Neural progenitor cell (in vitro differentiated cells): ENCODE results near the gene KRTAP5-9. TPM values are rescaled to one million over a fixed set of nuclear protein-coding genes. Genes with fewer than 3 reads are reported as not detected.
"Not testable (repeated sequence)": the region's sequence is repeated elsewhere in the genome, so short reads cannot be mapped to it uniquely, and the experiment has no call there.

Source experiments
- DNase-seq: peaks from one replicate; pipeline ENCODE4 v3.0.0-alpha.2; 2016; ENCODE audit warnings: low spot score
- H2AFZ ChIP-seq: fragments of 200-600 bp; sonication (generic); replicated peaks from 2 replicates; pipeline ENCODE4 v1.6.1; 2016; ENCODE audit warnings: antibody characterized with exemption
- H3F3A ChIP-seq: fragments of 200-600 bp; sonication (generic); 2 replicates; pipeline ENCODE4 v1.6.1; 2016; ENCODE audit warnings: antibody characterized with exemption, low read depth
- H3K27ac ChIP-seq: fragments of 200-600 bp; sonication (generic); 2 replicates; pipeline ENCODE4 v1.5.1; 2016; ENCODE audit warnings: mild to moderate bottlenecking
- H3K27me3 ChIP-seq: fragments of 200-600 bp; sonication (generic); 2 replicates; pipeline ENCODE4 v1.6.1; 2016; ENCODE audit warnings: mild to moderate bottlenecking, moderate library complexity
- H3K36me3 ChIP-seq: fragments of 200-600 bp; sonication (generic); 2 replicates; pipeline ENCODE4 v1.5.1; 2016
- H3K4me1 ChIP-seq: fragments of 200-600 bp; sonication (generic); 2 replicates; pipeline ENCODE4 v1.6.1; 2016; ENCODE audit warnings: mixed run types
- H3K4me2 ChIP-seq: fragments of 200-600 bp; sonication (generic); 2 replicates; pipeline ENCODE4 v1.6.1; 2016
- H3K4me3 ChIP-seq: fragments of 200-600 bp; sonication (generic); 2 replicates; pipeline ENCODE4 v1.5.1; 2016
- H3K79me2 ChIP-seq: fragments of 200-600 bp; sonication (generic); 2 replicates; pipeline ENCODE4 v1.6.1; 2016; ENCODE audit warnings: low read depth
- H3K9ac ChIP-seq: fragments of 200-600 bp; sonication (generic); 2 replicates; pipeline ENCODE4 v1.6.1; 2016
- H3K9me3 ChIP-seq: fragments of 200-600 bp; sonication (generic); 2 replicates; pipeline ENCODE4 v1.5.1; 2016; ENCODE audit warnings: low read depth
- H4K20me1 ChIP-seq: fragments of 200-600 bp; sonication (generic); 2 replicates; pipeline ENCODE4 v1.6.1; 2016; ENCODE audit warnings: low read depth
- H3K27ac Mint-ChIP-seq: 3 replicates; pipeline ENCODE4 v1.8.0; 2021; ENCODE audit warnings: mixed read lengths
- H3K27me3 Mint-ChIP-seq: 2 replicates; pipeline ENCODE4 v1.8.0; 2022; ENCODE audit warnings: low read depth, mild to moderate bottlenecking, inconsistent platforms, moderate library complexity, mixed read lengths; ENCODE audit not compliant: insufficient read depth
- H3K36me3 Mint-ChIP-seq: 3 replicates; pipeline ENCODE4 v1.8.0; 2021; ENCODE audit warnings: mixed read lengths
- H3K4me1 Mint-ChIP-seq: 3 replicates; pipeline ENCODE4 v1.8.0; 2021; ENCODE audit warnings: mixed read lengths
- H3K4me3 Mint-ChIP-seq: 3 replicates; pipeline ENCODE4 v1.8.0; 2021; ENCODE audit warnings: mild to moderate bottlenecking, moderate library complexity, mixed read lengths
- H3K9me3 Mint-ChIP-seq: 3 replicates; pipeline ENCODE4 v1.8.0; 2020; ENCODE audit warnings: mixed read lengths
- CTCF ChIP-seq: fragments of 200-600 bp; sonication (generic); IDR thresholded peaks from 2 replicates; pipeline ENCODE4 v1.5.1; 2017; ENCODE audit warnings: antibody characterized with exemption, mild to moderate bottlenecking
- EZH2 ChIP-seq: fragments of 200-600 bp; sonication (generic); IDR thresholded peaks from 2 replicates; pipeline ENCODE4 v1.6.1; 2017; ENCODE audit warnings: antibody characterized with exemption, mild to moderate bottlenecking, moderate library complexity
- EZH2phosphoT487 ChIP-seq: fragments of 200-600 bp; sonication (generic); IDR thresholded peaks from 2 replicates; pipeline ENCODE4 v1.6.1; 2017; ENCODE audit warnings: antibody characterized with exemption
- total RNA-seq: library from RNA; depleted of rRNA; stranded (reverse); fragments of >200 nt; gene quantifications from 2 replicates; pipeline ENCODE4 v1.2.3, GENCODE V29; 2015; ENCODE audit warnings: low replicate concordance

KRTAP5-9 gene
- total RNA-seq, 1 donor from 2014 or later = not detected

DNA sequence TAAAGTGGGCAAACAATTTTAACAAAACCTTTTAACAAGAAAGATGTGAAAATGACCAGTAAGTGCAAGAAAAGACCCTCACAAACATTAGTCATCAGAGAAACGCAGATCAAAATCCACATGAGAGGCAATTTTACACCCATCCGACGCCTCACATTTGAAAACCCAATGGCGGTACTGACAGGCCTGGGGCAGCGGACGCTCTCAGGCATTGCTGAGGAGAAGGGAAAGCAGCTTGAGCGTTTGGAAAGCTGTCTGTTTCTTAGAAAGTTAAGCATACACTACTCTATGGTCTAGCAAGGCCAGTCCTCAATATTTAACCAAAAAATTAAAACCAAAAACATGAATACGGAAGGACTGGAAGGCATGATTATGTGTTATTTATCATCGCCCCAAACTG, 12.4 kb upstream of the KRTAP5-9 start:
- H3K27me3 ChIP-seq = no peaks in the 10 kb centered on the region
- Mint-ChIP-seq H3K9me3 (peaks cover 3% of the 10 kb centered on the region), H3K36me3 (no peaks in the 10 kb centered on the region), H3K4me3 (no peak overlapping the region), H3K4me1 (peaks cover 8% of the 10 kb centered on the region), H3K27me3 (peaks cover 10% of the 10 kb centered on the region), H3K27ac (no peak overlapping the region)
- TF ChIP-seq EZH2phosphoT487 (no peak), CTCF (no peak), EZH2 (no peak)
- H3K27ac ChIP-seq = no peak overlapping the region
- no peaks in the 10 kb centered on the region for H3K9me3 ChIP-seq
- no peak overlapping the region for H3K9ac ChIP-seq
- no peaks in the 10 kb centered on the region for H4K20me1 ChIP-seq
- no peak overlapping the region for H3K4me2 ChIP-seq
- no peaks in the 10 kb centered on the region for H3F3A ChIP-seq
- H3K4me3 ChIP-seq = no peak overlapping the region
- H3K36me3 ChIP-seq = no peaks in the 10 kb centered on the region
- no peaks in the 10 kb centered on the region for H3K4me1 ChIP-seq
- no peak for DNase-seq
- no peaks in the 10 kb centered on the region for H3K79me2 ChIP-seq
- no peak overlapping the region for H2AFZ ChIP-seq

DNA sequence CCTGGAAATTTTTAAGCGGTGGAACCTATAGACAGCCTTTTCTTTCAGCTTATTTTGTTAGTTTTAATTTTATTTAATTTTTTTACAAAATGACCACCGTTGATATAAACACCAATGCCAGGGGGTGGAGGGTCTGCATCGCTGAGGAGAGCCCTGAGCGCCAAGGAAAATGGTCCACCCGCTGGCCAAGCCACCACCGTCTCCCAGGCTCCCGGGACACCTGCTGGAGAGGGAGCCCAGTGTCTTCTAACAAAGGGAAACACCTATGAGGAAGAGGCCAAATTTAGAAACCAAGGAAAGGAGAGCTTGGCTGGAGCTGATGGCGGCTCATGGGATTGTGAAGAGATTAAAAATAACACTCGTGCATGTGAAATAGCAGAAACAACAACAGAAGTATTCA, 10.7 kb upstream of the KRTAP5-9 start:
- Mint-ChIP-seq H3K27ac (no peak overlapping the region), H3K4me3 (no peak overlapping the region), H3K36me3 (no peaks in the 10 kb centered on the region), H3K27me3 (peaks cover 9% of the 10 kb centered on the region), H3K4me1 (peaks cover 8% of the 10 kb centered on the region), H3K9me3 (peaks cover 5% of the 10 kb centered on the region)
- no peak overlapping the region for H3K4me3 ChIP-seq
- H3K27ac ChIP-seq = no peak overlapping the region
- H3F3A ChIP-seq = no peaks in the 10 kb centered on the region
- no peak overlapping the region for H3K4me2 ChIP-seq
- TF ChIP-seq EZH2 (no peak), EZH2phosphoT487 (no peak), CTCF (no peak)
- H4K20me1 ChIP-seq = no peaks in the 10 kb centered on the region
- no peaks in the 10 kb centered on the region for H3K4me1 ChIP-seq
- no peaks in the 10 kb centered on the region for H3K27me3 ChIP-seq
- H3K9ac ChIP-seq = no peak overlapping the region
- no peaks in the 10 kb centered on the region for H3K79me2 ChIP-seq
- no peak overlapping the region for H2AFZ ChIP-seq
- H3K36me3 ChIP-seq = no peaks in the 10 kb centered on the region
- H3K9me3 ChIP-seq = no peaks in the 10 kb centered on the region
- no peak for DNase-seq

- not testable (repeated sequence) for H3K9me3 Mint-ChIP-seq, H3K4me3 Mint-ChIP-seq, H3K9ac ChIP-seq, H4K20me1 ChIP-seq, H3K27ac ChIP-seq, H3K36me3 Mint-ChIP-seq, H3K79me2 ChIP-seq, H3K27me3 ChIP-seq, H3K4me1 ChIP-seq, H3K4me1 Mint-ChIP-seq, H3F3A ChIP-seq, H3K27me3 Mint-ChIP-seq, H3K27ac Mint-ChIP-seq, H3K4me3 ChIP-seq, H2AFZ ChIP-seq, DNase-seq, H3K4me2 ChIP-seq, H3K9me3 ChIP-seq, H3K36me3 ChIP-seq
These were observed 10.1 kb upstream of the KRTAP5-9 start, which contains the start of gene KRTAP5-8 for GRCh38 chr11:71537977-71538665. Gene KRTAP5-8 (plus strand): TSS chr11:71538025. CDS start chr11:71538056, 31 bp downstream.

DNA sequence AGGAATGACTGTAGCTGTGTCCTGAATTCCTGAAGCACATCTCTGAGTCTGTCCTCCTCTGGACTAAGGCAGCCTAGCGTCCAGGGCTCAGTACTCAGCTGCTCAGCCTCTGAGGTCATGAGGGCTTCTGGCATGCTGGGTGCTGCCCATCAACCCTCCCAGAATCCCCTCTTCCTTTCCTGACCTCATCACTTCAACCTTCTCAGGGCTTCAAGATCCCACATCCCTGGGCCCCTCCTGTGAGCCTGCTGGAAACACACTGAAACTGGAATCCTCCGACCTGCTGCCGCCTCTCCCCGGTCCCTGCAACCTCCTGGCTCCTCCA, 9.6 kb upstream of the KRTAP5-9 start:
- no peaks in the 10 kb centered on the region for H3K36me3 ChIP-seq
- no peaks in the 10 kb centered on the region for H3F3A ChIP-seq
- no peaks in the 10 kb centered on the region for H3K9me3 ChIP-seq
- TF ChIP-seq CTCF = no peak
- no peak for TF ChIP-seq EZH2
- no peak for TF ChIP-seq EZH2phosphoT487
- no peaks in the 10 kb centered on the region for H4K20me1 ChIP-seq
- Mint-ChIP-seq H3K4me1 (peaks cover 11% of the 10 kb centered on the region), H3K36me3 (no peaks in the 10 kb centered on the region), H3K4me3 (no peak overlapping the region), H3K9me3 (peaks cover 5% of the 10 kb centered on the region), H3K27ac (no peak overlapping the region), H3K27me3 (peaks cover 9% of the 10 kb centered on the region)
- DNase-seq = no peak
- no peaks in the 10 kb centered on the region for H3K79me2 ChIP-seq
- no peak overlapping the region for H3K4me2 ChIP-seq
- no peak overlapping the region for H2AFZ ChIP-seq
- H3K4me3 ChIP-seq = no peak overlapping the region
- no peak overlapping the region for H3K27ac ChIP-seq
- no peaks in the 10 kb centered on the region for H3K4me1 ChIP-seq
- no peaks in the 10 kb centered on the region for H3K27me3 ChIP-seq
- H3K9ac ChIP-seq = no peak overlapping the region
